HepG2 (cell line): Measurements from ENCODE around the gene RGS7.

Experiments used
- CREB1 ChIP-seq, 2 experiments: fragments of 450-650 bp in 1 of 2; IDR thresholded peaks; 2 replicates each; pipeline ENCODE4 v1.6.1; 2016 to 2017; ENCODE audit warnings: control low read depth in 1 of 2, mild to moderate bottlenecking in 1 of 2, missing compliant biosample characterization in 1 of 2, missing genetic modification characterization in 1 of 2
- FOXK2 ChIP-seq: fragments of 450-650 bp; IDR thresholded peaks from 2 replicates; pipeline ENCODE4 v1.6.1; 2016
- JDP2 ChIP-seq: sonication (generic); formaldehyde crosslinking; IDR thresholded peaks from 2 replicates; pipeline ENCODE4 v1.8.1; 2022; ENCODE audit warnings: missing genetic modification reagents, borderline replicate concordance
- NBN ChIP-seq: fragments of 450-650 bp; conservative IDR thresholded peaks from 2 replicates; pipeline ENCODE4 v1.6.1; 2017
- SP5 ChIP-seq: IDR thresholded peaks from 2 replicates; pipeline ENCODE4 v1.6.1; 2016; ENCODE audit warnings: low read depth, borderline replicate concordance
- TCF12 ChIP-seq, 2 experiments: fragments of 450-650 bp in 1 of 2; sonication (generic) in 1 of 2; formaldehyde crosslinking in 1 of 2; IDR thresholded peaks; 2 replicates each; pipeline versions ENCODE4 v1.6.1 to v1.8.0; 2017 to 2022; ENCODE audit warnings: antibody characterized with exemption in 1 of 2, mild to moderate bottlenecking in 1 of 2, missing genetic modification reagents in 1 of 2, moderate library complexity in 1 of 2
- ZMYM3 ChIP-seq: sonication (generic); formaldehyde crosslinking; IDR thresholded peaks from 2 replicates; pipeline ENCODE4 v1.5.1; 2020; ENCODE audit warnings: mild to moderate bottlenecking, missing genetic modification reagents
- TF ChIP-seq, protein P1 (sequence below): sonication (generic); formaldehyde crosslinking; IDR thresholded peaks from 2 replicates; pipeline ENCODE4 v1.5.0; 2020; ENCODE audit warnings: mild to moderate bottlenecking, missing genetic modification reagents, moderate library complexity
- TF ChIP-seq, protein P2 (sequence below): sonication (generic); formaldehyde crosslinking; IDR thresholded peaks from 2 replicates; pipeline ENCODE4 v1.8.1; 2023; ENCODE audit warnings: mild to moderate bottlenecking, moderate library complexity, missing genetic modification reagents

DNA sequence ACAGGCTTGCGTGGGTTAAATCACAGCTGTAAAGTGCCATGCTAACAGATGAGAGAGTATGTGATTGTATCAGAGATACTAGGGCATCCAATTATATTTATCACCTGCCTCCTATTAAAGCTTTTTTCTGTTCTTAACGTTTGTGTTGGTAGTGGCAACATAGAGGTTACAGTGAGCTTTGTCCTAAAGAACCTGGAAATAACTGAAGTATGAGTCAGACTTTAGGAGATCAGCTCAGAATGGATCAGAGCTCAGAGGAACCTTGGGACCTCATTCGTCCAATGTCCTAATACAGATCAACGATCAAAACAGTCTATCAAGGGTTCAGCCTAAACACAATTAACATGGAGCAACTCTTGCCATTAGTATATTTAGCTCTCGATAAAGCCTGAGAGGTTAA, 81.0 kb downstream of the RGS7 start:
- TF ChIP-seq NBN (no peak), ZMYM3 (CRISPR knock-in tag) (no peak), CREB1 (IDR thresholded peaks at IDR 0.05) (no peak), CREB1 (CRISPR knock-in tag; IDR thresholded peaks at IDR 0.05) (no peak), SP5 (CRISPR knock-in tag) (no peak), JDP2 (CRISPR knock-in tag) (no peak), TCF12 (IDR thresholded peaks at IDR 0.05) (no peak), TCF12 (CRISPR knock-in tag; IDR thresholded peaks at IDR 0.05) (no peak), FOXK2 (no peak)
- TF ChIP-seq, protein P1, sequence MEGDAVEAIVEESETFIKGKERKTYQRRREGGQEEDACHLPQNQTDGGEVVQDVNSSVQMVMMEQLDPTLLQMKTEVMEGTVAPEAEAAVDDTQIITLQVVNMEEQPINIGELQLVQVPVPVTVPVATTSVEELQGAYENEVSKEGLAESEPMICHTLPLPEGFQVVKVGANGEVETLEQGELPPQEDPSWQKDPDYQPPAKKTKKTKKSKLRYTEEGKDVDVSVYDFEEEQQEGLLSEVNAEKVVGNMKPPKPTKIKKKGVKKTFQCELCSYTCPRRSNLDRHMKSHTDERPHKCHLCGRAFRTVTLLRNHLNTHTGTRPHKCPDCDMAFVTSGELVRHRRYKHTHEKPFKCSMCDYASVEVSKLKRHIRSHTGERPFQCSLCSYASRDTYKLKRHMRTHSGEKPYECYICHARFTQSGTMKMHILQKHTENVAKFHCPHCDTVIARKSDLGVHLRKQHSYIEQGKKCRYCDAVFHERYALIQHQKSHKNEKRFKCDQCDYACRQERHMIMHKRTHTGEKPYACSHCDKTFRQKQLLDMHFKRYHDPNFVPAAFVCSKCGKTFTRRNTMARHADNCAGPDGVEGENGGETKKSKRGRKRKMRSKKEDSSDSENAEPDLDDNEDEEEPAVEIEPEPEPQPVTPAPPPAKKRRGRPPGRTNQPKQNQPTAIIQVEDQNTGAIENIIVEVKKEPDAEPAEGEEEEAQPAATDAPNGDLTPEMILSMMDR (CRISPR knock-in tag), result no peak
- TF ChIP-seq, protein P2, sequence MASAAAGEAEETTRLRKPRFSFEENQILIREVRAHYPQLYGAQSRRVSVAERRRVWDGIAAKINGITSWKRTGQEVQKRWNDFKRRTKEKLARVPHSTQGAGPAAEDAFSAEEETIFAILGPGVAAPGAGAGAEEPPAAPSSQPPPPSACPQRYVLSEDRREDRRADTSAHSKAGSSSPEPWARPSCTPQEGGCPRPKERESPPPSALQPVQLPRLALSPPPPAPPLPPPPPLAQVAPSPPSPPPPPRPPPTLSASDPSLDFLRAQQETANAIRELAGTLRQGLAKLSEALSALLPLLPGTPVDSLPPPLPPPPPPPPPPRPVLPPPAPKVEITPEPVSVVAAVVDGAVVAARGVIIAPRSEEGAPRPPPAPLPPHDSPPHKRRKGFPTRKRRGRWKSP (CRISPR knock-in tag), result no peak
